Uterus (tissue), 2 donors: Measurements from ENCODE around the gene SCN8A.

ENCODE experiments used
- POLR2A ChIP-seq, 2 donors: fragments of 450-650 bp; IDR thresholded peaks; one replicate each; pipeline ENCODE4 v1.6.1; 2016; ENCODE audit warnings: antibody characterized with exemption in 2 of 2, mild to moderate bottlenecking in 1 of 2, moderate library complexity in 1 of 2
- TF ChIP-seq, protein P1 (sequence below), 4 experiments: fragments of 200-600 bp in 2 of 4; fragments of 450-650 bp in 2 of 4; sonication (generic) in 2 of 4; IDR thresholded peaks; one replicate each; pipeline ENCODE4 v1.5.1; 2016 to 2019; ENCODE audit warnings: antibody characterized with exemption in 4 of 4, mild to moderate bottlenecking in 2 of 4, moderate library complexity in 1 of 4

GRCh38 chr12:51784688-51785087 lies 193.7 kb downstream of the SCN8A start:
- TF ChIP-seq, protein P1, sequence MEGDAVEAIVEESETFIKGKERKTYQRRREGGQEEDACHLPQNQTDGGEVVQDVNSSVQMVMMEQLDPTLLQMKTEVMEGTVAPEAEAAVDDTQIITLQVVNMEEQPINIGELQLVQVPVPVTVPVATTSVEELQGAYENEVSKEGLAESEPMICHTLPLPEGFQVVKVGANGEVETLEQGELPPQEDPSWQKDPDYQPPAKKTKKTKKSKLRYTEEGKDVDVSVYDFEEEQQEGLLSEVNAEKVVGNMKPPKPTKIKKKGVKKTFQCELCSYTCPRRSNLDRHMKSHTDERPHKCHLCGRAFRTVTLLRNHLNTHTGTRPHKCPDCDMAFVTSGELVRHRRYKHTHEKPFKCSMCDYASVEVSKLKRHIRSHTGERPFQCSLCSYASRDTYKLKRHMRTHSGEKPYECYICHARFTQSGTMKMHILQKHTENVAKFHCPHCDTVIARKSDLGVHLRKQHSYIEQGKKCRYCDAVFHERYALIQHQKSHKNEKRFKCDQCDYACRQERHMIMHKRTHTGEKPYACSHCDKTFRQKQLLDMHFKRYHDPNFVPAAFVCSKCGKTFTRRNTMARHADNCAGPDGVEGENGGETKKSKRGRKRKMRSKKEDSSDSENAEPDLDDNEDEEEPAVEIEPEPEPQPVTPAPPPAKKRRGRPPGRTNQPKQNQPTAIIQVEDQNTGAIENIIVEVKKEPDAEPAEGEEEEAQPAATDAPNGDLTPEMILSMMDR (IDR thresholded peaks at IDR 0.05), result no peak
- TF ChIP-seq POLR2A (IDR thresholded peaks at IDR 0.05), result no peak
